Right lobe of liver (tissue), 6 donors: ENCODE measurements around the gene SCCPDH. TPM values are rescaled to one million over a fixed set of nuclear protein-coding genes. Genes with fewer than 3 reads are reported as not detected.

Source experiments
- ATAC-seq, 4 donors: fragments of 200-7000 bp; cut with Tn5 transposase; one replicate each; pipeline ENCODE4 v1.9.1; 2020; ENCODE audit warnings: mild to moderate bottlenecking in 4 of 4, moderate library complexity in 4 of 4
- DNase-seq, 3 donors: peaks; one replicate each; pipeline ENCODE4 v3.0.0-alpha.2; 2020
- H3K27ac ChIP-seq, 3 donors: fragments of 200-600 bp; one replicate each; pipeline ENCODE4 v1.8.0; 2022
- H3K27me3 ChIP-seq, 2 donors: fragments of 200-600 bp; one replicate each; pipeline ENCODE4 v1.8.0; 2022
- H3K36me3 ChIP-seq, 4 donors: fragments of 200-600 bp; sonication (generic) in 1 of 4; one replicate each; pipeline versions ENCODE4 v1.5.1 to v1.8.0; 2017 to 2022; ENCODE audit warnings: control low read depth in 1 of 4
- H3K4me1 ChIP-seq, 4 donors: fragments of 200-600 bp; sonication (generic) in 1 of 4; one replicate each; pipeline versions ENCODE4 v1.5.1 to v1.8.0; 2017 to 2022; ENCODE audit warnings: control low read depth in 1 of 4
- H3K4me3 ChIP-seq, 3 donors: fragments of 200-600 bp; one replicate each; pipeline ENCODE4 v1.8.0; 2022
- H3K9me3 ChIP-seq, 4 donors: fragments of 200-600 bp; sonication (generic) in 1 of 4; one replicate each; pipeline versions ENCODE4 v1.5.1 to v1.8.0; 2017 to 2022; ENCODE audit warnings: control low read depth in 1 of 4
- POLR2A ChIP-seq: fragments of 450-650 bp; IDR thresholded peaks from one replicate; pipeline ENCODE4 v1.6.1; 2017; ENCODE audit warnings: antibody characterized with exemption, mild to moderate bottlenecking
- WGBS: methylation state at CpG from one replicate; pipeline ENCODE4 v1.1.6; 2018; ENCODE audit warnings: low coverage, low lambda C conversion rate; ENCODE audit not compliant: insufficient coverage; ENCODE audit errors: missing lambda C conversion rate; 5-methylcytosine and 5-hydroxymethylcytosine counted together
- intact Hi-C, 2 donors: fragments of 100-400 bp; cut with DNase I; formaldehyde crosslinking; loops; one replicate each; pipeline versions ENCODE4 v1.11.2 to v1.14.1; 2022
- total RNA-seq, 6 experiments: library from RNA; depleted of rRNA in 2 of 6; stranded (reverse); fragments of >200 nt in 2 of 6; fragmentation: NEBNext Ultra II Directional in 3 of 6; extraction: Animal tissue kit (Norgen Biotek cat#: 25700) in 3 of 6; gene quantifications; one replicate each; pipeline versions ENCODE4 v1.1.0 to v1.2.4, GENCODE V29; 2016 to 2023
- TF ChIP-seq, protein P1 (sequence below), 4 donors: fragments of 200-600 bp in 3 of 4; fragments of 450-650 bp in 1 of 4; IDR thresholded peaks; one replicate each; pipeline versions ENCODE4 v1.5.1 to v1.8.0; 2016 to 2022; ENCODE audit warnings: antibody characterized with exemption in 4 of 4, mild to moderate bottlenecking in 2 of 4
- donor health status: DM: no; HTN: yes; CAD: no.
- donor health status: DM: no; HTN: no; CAD: no.
- donor health status: DM: no; HTN: no; CAD: no.
- donor health status: DM: no; HTN: yes; CAD: no.
- donor health status: DM: no; HTN: yes; CAD: no.

SCCPDH gene
- total RNA-seq, 6 experiments from 2014 or later, result 80.3 to 125 (median 85.3) TPM

GRCh38 chr1:246772686-246773085, 48.5 kb downstream of the SCCPDH start:
- peaks cover 0 to 73% (median 21%) of the 10 kb centered on the region in 4 donors for H3K36me3 ChIP-seq
- 100% methylated on average over 2 of the region's 2 CpGs for WGBS

GRCh38 chr1:246773213-246773641, 49.0 kb downstream of the SCCPDH start:
- intact Hi-C loops, result no loop called here
- DNase-seq, result no peak
- Histone ChIP-seq H3K36me3 (peaks cover 0 to 73% (median 21%) of the 10 kb centered on the region in 4 donors), H3K27me3 (no peaks in the 10 kb centered on the region), H3K27ac (no peak overlapping the region), H3K9me3 (no peaks in the 10 kb centered on the region), H3K4me3 (no peak overlapping the region), H3K4me1 (peaks cover 0 to 6% (median 0%) of the 10 kb centered on the region in 4 donors)
- WGBS, result 96% methylated on average over 4 of the region's 4 CpGs
- ATAC-seq, result no peak
- TF ChIP-seq, protein P1, sequence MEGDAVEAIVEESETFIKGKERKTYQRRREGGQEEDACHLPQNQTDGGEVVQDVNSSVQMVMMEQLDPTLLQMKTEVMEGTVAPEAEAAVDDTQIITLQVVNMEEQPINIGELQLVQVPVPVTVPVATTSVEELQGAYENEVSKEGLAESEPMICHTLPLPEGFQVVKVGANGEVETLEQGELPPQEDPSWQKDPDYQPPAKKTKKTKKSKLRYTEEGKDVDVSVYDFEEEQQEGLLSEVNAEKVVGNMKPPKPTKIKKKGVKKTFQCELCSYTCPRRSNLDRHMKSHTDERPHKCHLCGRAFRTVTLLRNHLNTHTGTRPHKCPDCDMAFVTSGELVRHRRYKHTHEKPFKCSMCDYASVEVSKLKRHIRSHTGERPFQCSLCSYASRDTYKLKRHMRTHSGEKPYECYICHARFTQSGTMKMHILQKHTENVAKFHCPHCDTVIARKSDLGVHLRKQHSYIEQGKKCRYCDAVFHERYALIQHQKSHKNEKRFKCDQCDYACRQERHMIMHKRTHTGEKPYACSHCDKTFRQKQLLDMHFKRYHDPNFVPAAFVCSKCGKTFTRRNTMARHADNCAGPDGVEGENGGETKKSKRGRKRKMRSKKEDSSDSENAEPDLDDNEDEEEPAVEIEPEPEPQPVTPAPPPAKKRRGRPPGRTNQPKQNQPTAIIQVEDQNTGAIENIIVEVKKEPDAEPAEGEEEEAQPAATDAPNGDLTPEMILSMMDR (IDR thresholded peaks at IDR 0.05), result no peak
- TF ChIP-seq POLR2A, result no peak

More at GRCh38 chr1:246772686-246773085, 48.5 kb downstream of the SCCPDH start:
- Histone ChIP-seq H3K27me3 (no peaks in the 10 kb centered on the region), H3K27ac (no peak overlapping the region), H3K9me3 (no peaks in the 10 kb centered on the region), H3K4me3 (no peak overlapping the region), H3K4me1 (peaks cover 0 to 6% (median 0%) of the 10 kb centered on the region in 4 donors)
- ATAC-seq (no peak), DNase-seq (no peak)
- TF ChIP-seq, protein P1 (IDR thresholded peaks at IDR 0.05), result no peak
- TF ChIP-seq POLR2A, result no peak
- intact Hi-C loops, result no loop called here

GRCh38 chr1:246775531-246776385, 51.5 kb downstream of the SCCPDH start:
- 86% methylated on average over 19 of the region's 23 CpGs for WGBS
- ATAC-seq, result peak; percentile 29 to 79 (median 56)
- TF ChIP-seq, protein P1 (IDR thresholded peaks at IDR 0.05), result no peak
- TF ChIP-seq POLR2A, result no peak
- Histone ChIP-seq H3K4me1 (no peaks in the 10 kb centered on the region), H3K4me3 (no peak overlapping the region), H3K36me3 (peaks cover 0 to 69% (median 23%) of the 10 kb centered on the region in 4 donors), H3K9me3 (no peaks in the 10 kb centered on the region), H3K27ac (no peak overlapping the region), H3K27me3 (no peaks in the 10 kb centered on the region)
- intact Hi-C loops, result no loop called here
- DNase-seq, result no peak

- DNase-seq (no peak), ATAC-seq (no peak)
- no peaks in the 10 kb centered on the region for H3K9me3 ChIP-seq
- intact Hi-C loops, result no loop called here
- TF ChIP-seq, protein P1 (IDR thresholded peaks at IDR 0.05), result no peak
- no peak for TF ChIP-seq POLR2A
- WGBS, result 95% methylated on average over 4 of the region's 6 CpGs
- H3K4me1 ChIP-seq, result no peaks in the 10 kb centered on the region
- no peak overlapping the region for H3K27ac ChIP-seq
- H3K4me3 ChIP-seq, result no peak overlapping the region
- peaks cover 0 to 60% (median 20%) of the 10 kb centered on the region in 4 donors for H3K36me3 ChIP-seq
- H3K27me3 ChIP-seq, result no peaks in the 10 kb centered on the region
Measured at GRCh38 chr1:246776923-246777322, 52.7 kb downstream of the SCCPDH start.
